HG03108 (cell line): ENCODE data around the gene BBX.
"Not testable (repeated sequence)": the region's sequence is repeated elsewhere in the genome, so short reads cannot be mapped to it uniquely, and the experiment has no call there.

ENCODE experiments used
- ATAC-seq: cut with Tn5 transposase; IDR thresholded peaks from one replicate; pipeline ENCODE4 v1.9.1; 2021; ENCODE audit warnings: moderate library complexity; ENCODE audit not compliant: unreplicated experiment

Gene BBX

DNA sequence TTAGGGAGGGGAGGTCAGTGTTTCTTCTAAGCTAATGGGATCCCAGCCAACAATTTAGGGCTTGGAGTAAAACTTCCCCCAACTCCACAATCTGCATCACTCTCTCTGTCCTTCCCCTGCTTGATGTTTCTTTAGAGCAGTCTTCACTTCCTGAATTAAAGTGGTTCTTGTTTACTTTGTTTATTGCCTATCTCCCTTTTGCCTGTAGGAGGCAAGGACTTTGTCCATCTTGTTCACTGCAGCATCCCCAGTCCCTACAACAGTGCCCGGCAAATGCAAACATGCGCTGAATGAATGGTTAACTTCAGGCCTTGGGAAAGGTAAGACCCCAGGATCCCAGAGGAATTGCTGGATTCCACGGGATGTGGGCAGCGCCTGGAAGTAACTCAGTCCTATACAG lies 312.2 kb downstream of the BBX start:
- not testable (repeated sequence) for ATAC-seq

DNA sequence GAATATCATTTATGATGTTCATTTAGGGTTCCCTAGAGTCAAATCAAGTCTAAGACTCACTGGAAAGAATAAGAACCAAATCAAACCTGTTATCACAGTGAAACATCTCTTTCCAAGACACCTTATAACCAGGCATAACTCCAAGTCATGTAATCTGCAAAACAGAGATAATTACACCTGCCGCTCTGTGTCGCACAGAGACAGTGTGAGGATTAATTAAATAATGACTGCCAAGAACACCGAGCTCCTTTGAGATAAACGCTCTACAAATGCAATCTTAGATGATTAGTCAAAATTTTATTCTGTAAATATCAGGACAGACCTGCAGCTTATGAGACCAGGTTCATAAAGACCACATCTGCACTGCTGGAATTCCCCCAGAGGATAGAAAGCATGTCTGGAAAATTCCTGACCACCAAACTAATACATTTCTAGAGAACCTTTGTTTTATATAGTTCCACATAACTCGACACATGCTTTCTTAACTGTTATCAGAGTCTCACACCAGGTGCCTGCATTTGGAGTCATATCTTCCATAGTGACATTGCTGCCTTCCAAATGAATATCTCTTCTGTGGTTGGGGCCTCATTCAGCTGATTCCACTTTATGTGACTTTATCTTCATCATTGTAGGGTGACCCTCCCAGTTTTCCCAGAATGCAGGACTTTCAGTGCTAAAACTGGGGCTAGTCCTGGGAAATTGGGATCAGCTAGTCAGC lies 315.3 kb downstream of the BBX start:
- no peak for ATAC-seq

DNA sequence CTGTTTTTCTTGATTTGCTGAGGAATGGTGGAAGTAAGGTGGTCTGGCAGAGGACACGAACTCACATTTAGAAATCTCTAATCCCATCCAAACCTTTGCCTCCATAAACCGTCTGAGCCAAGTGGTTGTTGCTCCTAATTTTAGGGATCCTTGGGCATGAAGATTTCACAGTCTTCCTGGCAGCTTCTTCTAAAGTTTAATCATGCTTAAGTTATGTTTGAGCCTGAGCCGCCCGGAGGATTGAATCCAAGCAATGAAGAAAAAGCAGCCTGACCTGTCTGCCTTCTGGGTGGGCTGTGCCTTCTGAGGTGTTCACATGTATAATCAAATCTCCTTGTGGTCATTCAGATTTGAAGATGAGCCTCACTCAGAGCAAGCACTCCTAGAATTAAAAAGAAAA lies 319.1 kb downstream of the BBX start:
- ATAC-seq = no peak

DNA sequence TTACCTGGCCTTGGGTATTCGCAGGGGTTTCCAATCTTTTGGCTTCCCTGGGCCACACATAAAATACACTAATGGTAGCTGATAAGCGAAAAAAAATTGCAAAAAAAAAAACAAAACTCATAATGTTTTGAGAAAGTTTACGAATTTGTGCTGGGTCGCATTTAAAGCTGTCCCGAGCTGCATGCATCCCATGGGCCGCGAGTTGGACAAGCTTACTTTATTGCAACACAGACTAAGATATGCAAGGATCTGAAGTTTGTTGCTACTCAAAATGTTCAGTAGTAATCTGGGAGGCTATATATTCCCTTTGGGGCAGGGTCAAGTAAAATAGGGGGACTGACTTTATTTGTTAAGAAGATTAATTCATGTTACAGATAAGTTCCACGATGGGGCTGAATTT lies 320.2 kb downstream of the BBX start:
- no peak for ATAC-seq

DNA sequence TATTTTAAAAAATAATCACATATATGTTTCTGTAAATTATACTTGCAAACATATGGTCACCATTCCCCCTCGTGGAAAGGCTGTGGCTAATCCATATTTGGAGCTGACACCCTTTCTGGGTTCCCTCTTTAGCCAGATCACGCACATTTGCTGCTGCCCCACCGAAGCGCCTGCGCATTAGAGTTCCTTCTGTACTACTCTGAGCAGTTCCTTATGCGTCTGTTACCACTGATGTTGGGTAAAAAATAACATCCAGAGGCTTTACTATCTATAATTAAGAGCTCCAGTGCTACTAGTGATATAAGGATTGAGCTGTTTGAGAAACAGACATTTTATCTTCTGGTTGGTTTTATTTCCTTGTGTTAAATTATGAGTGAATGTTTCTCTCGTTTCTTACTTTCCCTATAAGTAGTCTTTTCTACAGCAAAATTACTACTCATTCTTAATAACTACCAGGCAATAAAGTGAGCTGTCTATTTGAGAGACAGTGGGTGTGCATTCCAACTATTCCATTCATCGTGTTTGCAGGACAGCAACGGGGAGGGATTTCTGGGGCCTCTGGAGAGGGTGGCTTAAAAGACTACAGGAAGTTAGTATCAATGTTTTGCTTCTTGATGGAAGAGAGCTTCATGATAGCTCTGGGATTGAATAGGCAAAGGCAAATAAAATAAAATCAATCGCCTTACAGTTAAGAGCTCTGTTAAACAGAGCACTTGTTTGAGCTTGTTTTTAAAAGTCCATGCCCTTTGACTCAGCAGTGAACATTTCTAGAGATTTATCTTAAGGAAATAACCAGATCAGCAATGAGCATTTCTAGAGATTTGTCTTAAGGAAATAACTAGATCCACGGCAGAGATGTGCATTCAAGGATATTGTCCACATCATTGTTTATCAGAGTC lies 322.9 kb downstream of the BBX start:
- ATAC-seq = no peak

DNA sequence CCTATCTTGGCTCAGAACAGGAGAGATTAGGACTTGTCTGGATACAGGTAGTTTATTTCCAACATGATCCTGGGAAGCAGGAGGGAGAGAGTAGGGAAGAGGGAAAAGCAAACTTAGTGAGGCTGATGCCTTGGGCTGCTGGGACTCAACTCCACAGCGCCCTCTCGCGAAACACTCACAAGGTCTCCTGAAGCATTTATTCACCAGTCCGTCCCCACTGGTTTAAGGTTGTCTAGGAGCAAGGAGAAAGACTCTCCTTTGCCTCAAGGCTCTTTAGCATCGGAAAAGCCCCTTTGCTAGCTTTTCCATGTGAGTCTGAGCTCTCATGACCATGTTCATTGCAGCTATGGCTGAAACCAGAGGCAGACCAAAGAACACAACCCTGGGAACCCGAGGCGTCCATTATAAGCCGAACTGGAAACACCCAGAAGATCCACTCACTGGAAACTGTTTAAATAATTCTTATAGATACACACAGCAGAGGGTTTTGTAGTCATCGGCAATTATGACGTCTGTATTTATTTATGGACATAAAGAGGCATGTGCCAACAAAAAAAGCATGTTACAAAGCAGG lies 323.6 kb downstream of the BBX start:
- ATAC-seq = no peak

DNA sequence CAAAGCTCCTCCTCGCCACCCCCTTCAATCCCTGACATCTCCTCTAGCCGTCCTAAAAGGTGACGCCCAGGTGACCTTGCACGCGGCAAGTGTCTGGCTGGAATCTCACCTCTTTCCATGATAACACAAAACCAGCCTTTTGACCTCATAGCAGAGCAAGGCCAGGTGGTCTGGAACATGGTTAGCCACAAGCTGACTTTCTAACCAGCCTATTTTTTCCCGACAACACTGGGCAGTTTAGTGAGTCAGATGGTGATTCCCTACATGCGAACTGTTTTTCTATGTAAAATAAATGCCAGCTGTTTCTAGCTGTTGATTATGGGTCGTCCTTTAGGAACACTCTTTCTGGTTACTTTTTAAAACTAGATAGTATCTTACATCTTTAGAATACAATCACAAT lies 325.0 kb downstream of the BBX start:
- ATAC-seq = no peak

DNA sequence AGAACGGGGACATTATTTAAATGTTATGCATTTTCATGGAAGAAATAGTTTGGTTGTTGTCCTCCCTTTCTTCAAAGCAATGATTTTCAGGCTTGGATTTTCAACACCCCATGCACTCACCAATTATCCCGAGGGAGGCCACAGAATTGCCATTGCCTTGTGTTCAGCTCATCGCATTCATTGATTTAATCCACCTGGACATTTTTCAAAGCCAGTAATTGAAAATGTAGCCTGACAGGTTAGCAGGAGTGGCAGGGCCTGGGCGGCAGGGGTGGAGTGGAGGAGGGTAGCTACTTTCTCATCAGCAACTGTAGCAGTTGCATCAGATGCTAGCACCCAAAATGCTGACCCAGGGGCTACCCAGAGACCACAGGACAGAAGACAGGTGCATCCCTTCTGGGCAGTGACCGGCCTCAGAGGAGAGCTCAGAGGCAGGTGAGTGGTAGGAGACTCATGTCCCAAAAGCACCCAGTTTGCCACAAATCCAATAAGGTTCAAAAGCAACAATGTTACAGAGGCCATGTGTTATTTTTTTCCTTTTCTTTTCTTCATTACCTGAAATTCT lies 325.7 kb downstream of the BBX start:
- ATAC-seq = no peak

DNA sequence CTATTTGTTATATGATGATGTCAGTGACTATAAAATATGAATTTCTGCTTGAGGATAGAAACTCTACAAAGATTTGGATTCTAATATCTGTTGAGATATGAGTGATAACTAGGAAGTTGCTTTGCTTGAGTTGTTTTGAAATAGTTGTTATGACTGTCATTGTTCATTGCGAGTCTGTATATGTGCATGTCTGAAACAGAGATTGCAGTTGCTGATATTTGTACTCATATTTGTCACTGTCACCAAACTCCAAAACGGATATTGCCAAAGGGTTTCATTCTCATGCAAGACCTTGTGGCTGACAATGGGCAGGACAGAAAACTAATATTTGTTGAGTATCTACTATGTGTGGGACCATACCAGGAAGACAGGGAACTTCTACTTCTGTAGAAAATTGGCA lies 327.9 kb downstream of the BBX start:
- no peak for ATAC-seq

DNA sequence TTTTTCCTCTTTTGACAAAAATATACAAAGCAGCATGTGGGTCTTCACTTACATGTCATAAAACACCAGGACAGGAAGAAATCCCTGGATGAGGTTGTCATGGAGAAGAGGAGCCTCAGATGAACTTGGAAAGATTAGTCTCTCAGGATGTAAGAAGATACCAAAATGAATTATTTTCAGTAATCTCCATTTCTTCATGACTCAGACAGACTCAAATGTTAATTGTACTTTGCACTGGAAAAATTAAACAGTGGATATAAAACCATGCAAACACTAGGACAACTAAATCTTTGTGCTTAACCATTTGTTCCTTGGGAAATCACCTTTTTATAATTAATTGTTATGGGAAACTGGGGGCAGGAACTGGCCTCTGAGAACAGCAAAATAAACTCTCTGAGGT lies 331.1 kb downstream of the BBX start:
- ATAC-seq = no peak

DNA sequence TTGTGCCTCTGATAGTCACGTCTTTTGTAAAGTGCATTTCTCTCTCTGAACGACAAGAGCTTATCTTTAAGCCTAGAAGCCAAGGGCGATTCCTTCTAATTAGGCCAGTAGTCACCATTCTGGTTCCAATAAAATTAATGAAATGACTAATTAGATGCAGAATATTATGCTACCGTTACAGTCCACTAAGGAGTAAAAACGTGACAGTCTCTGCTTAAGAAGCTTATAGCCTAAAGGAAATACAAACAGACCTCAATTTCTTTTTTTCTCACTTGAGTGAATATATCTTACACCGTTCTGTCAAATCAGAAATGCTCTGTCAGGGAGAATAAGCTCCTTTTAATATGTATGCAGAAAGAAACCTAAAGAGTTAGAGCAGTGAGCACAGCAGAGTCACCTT lies 332.0 kb downstream of the BBX start:
- ATAC-seq = no peak

DNA sequence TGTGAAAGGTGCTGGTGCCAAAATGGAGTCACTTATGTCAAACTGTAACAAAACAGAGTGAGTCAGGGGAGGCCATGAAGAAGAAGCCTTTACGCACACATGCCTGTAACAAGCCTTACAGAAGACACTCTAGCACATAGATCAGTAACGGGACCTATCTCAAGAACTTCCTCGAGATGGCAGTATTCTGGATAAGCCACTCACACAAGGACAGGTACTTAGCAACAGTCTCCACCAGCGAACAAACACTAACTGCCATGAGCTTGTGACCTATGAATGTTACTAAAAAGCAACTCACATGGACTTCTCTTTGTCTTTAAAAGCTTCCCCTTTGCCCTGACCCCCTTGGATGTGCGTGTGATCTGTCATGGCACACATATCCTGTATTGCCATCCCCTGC lies 332.9 kb downstream of the BBX start:
- no peak for ATAC-seq

DNA sequence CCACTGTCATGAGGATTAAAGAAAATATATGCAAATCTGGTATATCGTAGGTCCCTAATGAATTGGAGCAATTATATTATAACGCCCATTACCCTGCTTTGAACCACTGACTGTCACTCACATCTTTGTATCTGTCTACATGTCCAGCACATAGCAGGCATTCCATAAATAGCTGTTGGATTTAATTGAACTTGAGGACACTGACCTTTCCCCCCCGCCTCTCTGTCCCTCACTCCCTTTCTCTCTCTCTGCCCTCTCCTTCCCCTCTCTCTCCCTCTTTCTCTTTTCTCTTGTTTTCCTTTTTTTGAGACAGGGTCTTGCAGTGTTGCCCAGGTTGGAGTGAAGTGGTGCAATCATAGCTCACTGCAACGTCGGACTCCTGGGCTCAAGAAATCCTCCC lies 335.1 kb downstream of the BBX start:
- ATAC-seq = no peak

DNA sequence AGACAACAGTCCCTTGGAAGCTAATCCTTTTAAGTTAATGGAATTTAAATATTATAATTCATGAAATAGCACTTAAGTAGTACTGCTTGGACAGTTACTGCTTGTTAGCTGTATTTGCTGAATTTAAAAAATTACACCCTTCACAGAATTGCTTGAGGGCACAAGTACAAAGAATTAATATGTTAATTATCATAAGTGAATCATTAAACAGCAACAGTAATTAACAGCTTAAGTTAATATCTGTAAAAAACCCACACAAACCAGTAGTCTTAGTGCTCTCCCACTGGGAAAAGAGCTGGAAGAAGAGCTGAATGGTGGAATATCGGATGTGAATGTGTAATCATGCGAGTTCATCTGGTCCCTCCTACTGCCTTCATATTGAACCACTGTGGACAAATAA lies 336.1 kb downstream of the BBX start:
- no peak for ATAC-seq
